Epithelial cell of proximal tubule (primary cell): ENCODE results near the gene TBC1D1. TPM values are rescaled to one million over a fixed set of nuclear protein-coding genes. Genes with fewer than 3 reads are reported as not detected.

Experiments used
- DNase-seq: peaks from one replicate; pipeline ENCODE4 v3.0.0-alpha.2; 2011; ENCODE audit warnings: low read depth
- H3K4me3 ChIP-seq: 2 replicates; pipeline ENCODE4 v1.5.1; 2011; ENCODE audit warnings: low read depth, mild to moderate bottlenecking, low read length
- total RNA-seq: library from RNA; depleted of rRNA; stranded (reverse); fragments of >200 nt; gene quantifications from 2 replicates; pipeline ENCODE4 v1.2.3, GENCODE V29; 2015
- TF ChIP-seq, protein P1 (sequence below): conservative IDR thresholded peaks from 2 replicates; pipeline ENCODE4 v1.5.1; 2012; ENCODE audit warnings: low read depth, mild to moderate bottlenecking, low read length

Gene TBC1D1
- total RNA-seq, 1 donor from 2014 or later: 157 TPM

DNA sequence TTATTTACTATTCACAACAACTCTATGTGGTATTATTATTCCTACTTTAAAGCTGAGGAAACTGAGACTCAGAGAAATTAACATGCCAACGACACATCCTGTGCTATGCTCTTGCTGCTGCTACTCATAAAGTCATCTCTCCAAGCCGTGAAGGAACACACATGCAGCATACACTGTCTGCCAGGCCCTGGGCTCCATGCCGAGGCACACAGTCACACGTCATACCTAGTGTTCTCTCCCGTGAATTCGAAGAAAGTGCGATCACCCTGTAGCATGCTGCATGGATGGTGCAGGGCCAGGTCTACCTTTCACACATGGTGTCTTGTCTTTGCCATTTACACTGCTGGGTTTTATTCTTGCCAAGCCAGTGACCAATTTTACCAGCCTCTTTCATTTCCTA, 34.1 kb downstream of the TBC1D1 start:
- TF ChIP-seq, protein P1, sequence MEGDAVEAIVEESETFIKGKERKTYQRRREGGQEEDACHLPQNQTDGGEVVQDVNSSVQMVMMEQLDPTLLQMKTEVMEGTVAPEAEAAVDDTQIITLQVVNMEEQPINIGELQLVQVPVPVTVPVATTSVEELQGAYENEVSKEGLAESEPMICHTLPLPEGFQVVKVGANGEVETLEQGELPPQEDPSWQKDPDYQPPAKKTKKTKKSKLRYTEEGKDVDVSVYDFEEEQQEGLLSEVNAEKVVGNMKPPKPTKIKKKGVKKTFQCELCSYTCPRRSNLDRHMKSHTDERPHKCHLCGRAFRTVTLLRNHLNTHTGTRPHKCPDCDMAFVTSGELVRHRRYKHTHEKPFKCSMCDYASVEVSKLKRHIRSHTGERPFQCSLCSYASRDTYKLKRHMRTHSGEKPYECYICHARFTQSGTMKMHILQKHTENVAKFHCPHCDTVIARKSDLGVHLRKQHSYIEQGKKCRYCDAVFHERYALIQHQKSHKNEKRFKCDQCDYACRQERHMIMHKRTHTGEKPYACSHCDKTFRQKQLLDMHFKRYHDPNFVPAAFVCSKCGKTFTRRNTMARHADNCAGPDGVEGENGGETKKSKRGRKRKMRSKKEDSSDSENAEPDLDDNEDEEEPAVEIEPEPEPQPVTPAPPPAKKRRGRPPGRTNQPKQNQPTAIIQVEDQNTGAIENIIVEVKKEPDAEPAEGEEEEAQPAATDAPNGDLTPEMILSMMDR: no peak
- no peak overlapping the region for H3K4me3 ChIP-seq
- no peak for DNase-seq

DNA sequence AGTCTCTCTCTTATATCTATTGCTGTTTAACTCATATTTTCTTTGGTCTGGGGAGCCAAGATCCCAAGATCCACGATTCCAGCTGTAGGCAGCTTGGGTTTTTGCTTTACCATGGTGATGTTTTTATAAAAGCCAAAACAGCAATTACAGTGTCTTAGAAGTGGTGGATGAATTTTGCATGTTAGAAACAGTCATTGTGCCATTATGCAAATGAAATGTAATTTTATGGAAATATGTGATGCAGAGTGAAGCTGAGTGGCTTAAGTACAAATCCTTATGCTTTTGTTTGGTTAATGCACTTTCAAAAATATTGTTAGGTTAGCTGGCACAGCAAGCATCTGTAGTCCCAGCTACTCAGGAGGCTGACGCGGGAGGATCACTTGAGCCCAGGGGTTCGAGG, 36.5 kb downstream of the TBC1D1 start:
- TF ChIP-seq, protein P1: no peak
- H3K4me3 ChIP-seq: no peak overlapping the region
- no peak for DNase-seq

DNA sequence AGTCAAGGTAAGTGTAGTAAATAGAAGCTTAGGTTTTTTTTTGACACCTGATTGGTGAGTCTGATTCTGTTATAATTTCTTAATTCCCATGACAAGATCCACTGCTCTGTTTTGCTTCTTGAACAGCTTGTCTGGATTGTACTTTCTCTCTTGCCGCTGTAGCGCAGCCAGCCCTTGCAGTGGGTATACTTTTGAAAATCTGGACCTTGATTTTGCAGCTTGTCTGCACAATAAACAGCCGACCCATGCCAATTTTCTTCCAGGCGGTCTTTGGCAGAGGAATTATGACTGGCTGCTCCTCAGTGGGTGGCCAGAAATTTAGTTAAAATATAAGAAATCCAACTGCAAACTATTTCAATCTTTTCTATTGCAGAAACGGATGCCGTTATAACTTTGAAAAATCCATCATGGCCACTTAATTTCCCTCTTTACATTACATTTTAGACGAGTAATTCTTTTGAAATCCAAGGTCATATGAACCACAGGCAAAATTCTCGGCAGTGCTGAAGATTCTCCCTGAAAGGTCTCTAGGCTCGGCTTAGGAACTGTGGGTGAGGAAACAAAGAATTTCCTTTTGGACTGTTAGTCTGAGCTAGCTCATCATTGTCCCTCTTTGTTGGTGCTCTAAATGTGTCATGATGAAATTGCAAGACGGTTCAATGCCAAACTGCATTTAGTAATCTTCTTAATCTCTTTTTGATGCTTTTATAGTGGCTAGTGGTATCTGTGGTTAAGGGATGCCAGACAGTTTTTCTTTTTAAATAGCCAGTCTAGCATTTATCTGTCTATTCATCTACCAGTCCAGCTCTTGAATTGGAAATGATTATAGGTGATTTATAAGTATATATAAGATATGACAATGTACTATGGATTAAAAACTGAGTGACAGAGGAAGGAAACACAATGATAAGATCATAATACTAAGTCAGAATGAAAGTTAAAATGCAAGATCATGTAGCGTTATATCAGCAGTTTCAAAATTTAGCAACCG, 37.8 kb downstream of the TBC1D1 start:
- H3K4me3 ChIP-seq: no peak overlapping the region
- TF ChIP-seq, protein P1: no peak
- DNase-seq: no peak

DNA sequence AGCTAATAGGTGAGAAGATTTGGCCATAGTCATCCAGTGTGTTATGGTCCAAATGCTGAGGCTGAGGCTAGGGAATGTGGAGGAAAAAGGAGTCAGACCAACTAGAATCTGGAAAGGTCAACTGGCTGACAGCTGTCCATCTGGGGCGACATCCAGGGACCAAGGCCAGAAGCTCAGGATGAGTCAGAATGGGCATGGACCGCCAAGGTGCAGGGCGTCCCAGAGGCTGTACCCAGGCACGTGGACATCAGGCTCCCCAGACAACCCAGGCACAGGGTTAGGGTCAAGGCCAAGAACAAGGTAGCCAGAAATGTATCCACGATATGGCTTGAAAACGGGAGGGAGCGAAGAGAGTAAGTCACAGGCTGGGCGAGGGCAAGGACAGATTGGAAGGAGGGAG, 43.2 kb downstream of the TBC1D1 start:
- no peak overlapping the region for H3K4me3 ChIP-seq
- DNase-seq: no peak
- TF ChIP-seq, protein P1: no peak

DNA sequence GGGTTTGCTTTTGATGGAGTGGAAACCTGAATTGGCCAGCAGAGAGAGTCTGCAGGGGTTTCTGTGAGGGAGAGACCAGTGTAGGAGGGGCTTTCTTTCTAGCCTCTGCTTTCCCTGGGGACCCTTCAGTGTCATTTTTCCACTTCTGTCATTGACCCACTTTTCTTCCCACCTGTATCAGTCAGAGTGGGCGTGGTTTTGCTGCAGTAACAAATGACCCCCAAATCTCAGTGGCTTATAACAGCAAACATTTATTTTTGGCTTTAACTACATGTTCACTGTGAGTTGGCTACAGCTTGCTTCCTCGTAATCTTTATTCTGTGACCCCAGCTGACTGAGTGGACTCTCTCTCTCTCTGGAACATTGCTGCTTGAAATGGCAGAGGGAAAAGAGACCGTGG, 43.7 kb downstream of the TBC1D1 start:
- no peak overlapping the region for H3K4me3 ChIP-seq
- no peak for DNase-seq
- TF ChIP-seq, protein P1: no peak

DNA sequence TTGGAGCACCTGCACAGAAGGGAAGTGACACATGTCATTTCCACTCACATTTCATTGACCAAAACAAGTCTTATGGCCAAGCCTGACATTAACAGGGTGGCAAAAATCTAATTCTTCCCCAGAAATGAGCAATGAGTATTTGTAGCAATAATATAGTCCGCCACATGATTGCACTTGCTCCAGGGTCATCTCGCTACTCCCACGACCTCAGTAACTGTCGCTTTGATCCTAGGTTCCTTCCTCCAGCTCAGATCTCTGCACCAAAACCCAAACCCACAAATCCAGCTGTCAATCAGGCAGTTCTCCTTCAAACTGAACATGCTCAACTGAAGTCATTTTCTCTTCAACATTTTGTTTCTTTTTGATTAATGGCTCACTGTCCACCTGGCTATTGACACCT, 44.1 kb downstream of the TBC1D1 start:
- DNase-seq: no peak
- H3K4me3 ChIP-seq: no peak overlapping the region
- TF ChIP-seq, protein P1: no peak
